Mesenchymal stem cell (in vitro differentiated cells and primary cell): ENCODE data around the gene DCAF7.
A peak's percentile ranks its signal among the peaks of the same experiment; 100 is the strongest.

Source experiments
- DNase-seq: peaks from one replicate; pipeline ENCODE4 v3.0.0-alpha.2; 2013
- H2AFZ ChIP-seq: one replicate; pipeline ENCODE4 v1.6.1; 2013; ENCODE audit warnings: low read depth, mild to moderate bottlenecking, control low read depth, inconsistent platforms, low read length, moderate library complexity
- H2AK5ac ChIP-seq: 2 replicates; pipeline ENCODE4 v1.6.1; 2013; ENCODE audit warnings: low read length, moderate library complexity, mild to moderate bottlenecking, inconsistent platforms; ENCODE audit not compliant: severe bottlenecking
- H2BK120ac ChIP-seq: one replicate; pipeline ENCODE4 v1.6.1; 2013; ENCODE audit warnings: low read depth, mild to moderate bottlenecking, inconsistent platforms, low read length, moderate library complexity
- H2BK12ac ChIP-seq, 2 experiments: one replicate each; pipeline ENCODE4 v1.6.1; 2013; ENCODE audit warnings: inconsistent platforms in 2 of 2, low read length in 2 of 2, mild to moderate bottlenecking in 2 of 2, moderate library complexity in 2 of 2, control low read depth in 1 of 2
- H2BK15ac ChIP-seq: one replicate; pipeline ENCODE4 v1.6.1; 2013; ENCODE audit warnings: mild to moderate bottlenecking, low read depth, inconsistent platforms; ENCODE audit not compliant: poor library complexity, severe bottlenecking
- H2BK5ac ChIP-seq: 2 replicates; pipeline ENCODE4 v1.6.1; 2013; ENCODE audit warnings: low read depth, mild to moderate bottlenecking, low read length, control low read depth, inconsistent platforms; ENCODE audit not compliant: poor library complexity, severe bottlenecking
- H3K14ac ChIP-seq, 2 experiments: one replicate each; pipeline ENCODE4 v1.6.1; 2013; ENCODE audit warnings: inconsistent platforms in 2 of 2, low read length in 2 of 2, control low read depth in 1 of 2, mild to moderate bottlenecking in 1 of 2, moderate library complexity in 1 of 2
- H3K18ac ChIP-seq, 2 experiments: one replicate each; pipeline ENCODE4 v1.6.1; 2013; ENCODE audit warnings: inconsistent platforms in 2 of 2, low read length in 2 of 2, control low read depth in 1 of 2, low read depth in 1 of 2, mild to moderate bottlenecking in 1 of 2
- H3K23ac ChIP-seq, 2 experiments: one replicate each; pipeline ENCODE4 v1.6.1; 2013; ENCODE audit warnings: inconsistent platforms in 2 of 2, low read length in 2 of 2, mild to moderate bottlenecking in 2 of 2, moderate library complexity in 2 of 2, control low read depth in 1 of 2
- H3K27ac ChIP-seq: 2 replicates; pipeline ENCODE4 v1.5.1; 2013; ENCODE audit warnings: mild to moderate bottlenecking, moderate library complexity, low read length, control low read depth, inconsistent platforms; ENCODE audit not compliant: poor library complexity, severe bottlenecking
- H3K27me3 ChIP-seq, 2 experiments: 2 replicates each; pipeline versions ENCODE4 v1.6.1 to v1.7.0; 2013; ENCODE audit warnings: low read length in 2 of 2, mild to moderate bottlenecking in 2 of 2, moderate library complexity in 2 of 2, control low read depth in 1 of 2, inconsistent platforms in 1 of 2; ENCODE audit not compliant: control insufficient read depth in 1 of 2, insufficient read depth in 1 of 2
- H3K36me3 ChIP-seq, 2 experiments: 2 replicates each; pipeline versions ENCODE4 v1.6.1 to v1.7.0; 2013; ENCODE audit warnings: low read length in 2 of 2, control low read depth in 1 of 2, inconsistent platforms in 1 of 2, low read depth in 1 of 2, mild to moderate bottlenecking in 1 of 2; ENCODE audit not compliant: insufficient read depth in 2 of 2, control insufficient read depth in 1 of 2
- H3K4ac ChIP-seq, 2 experiments: one replicate each; pipeline ENCODE4 v1.6.1; 2013; ENCODE audit warnings: inconsistent platforms in 2 of 2, low read length in 2 of 2, mild to moderate bottlenecking in 2 of 2, moderate library complexity in 2 of 2, control low read depth in 1 of 2, low read depth in 1 of 2
- H3K4me1 ChIP-seq: 2 replicates; pipeline ENCODE4 v1.6.1; 2013; ENCODE audit warnings: low read depth, low read length, control low read depth; ENCODE audit not compliant: control insufficient read depth, insufficient read depth
- H3K4me2 ChIP-seq: 2 replicates; pipeline ENCODE4 v1.6.1; 2013; ENCODE audit warnings: low read length, mild to moderate bottlenecking, inconsistent platforms; ENCODE audit not compliant: poor library complexity, severe bottlenecking
- H3K4me3 ChIP-seq, 2 experiments: 2 replicates each; pipeline versions ENCODE4 v1.5.1 to v1.7.0; 2013; ENCODE audit warnings: low read length in 2 of 2, mild to moderate bottlenecking in 2 of 2, control low read depth in 1 of 2, low read depth in 1 of 2; ENCODE audit not compliant: insufficient read depth in 1 of 2
- H3K79me1 ChIP-seq: replicated peaks from 2 replicates; pipeline ENCODE4 v1.6.1; 2013; ENCODE audit warnings: mild to moderate bottlenecking, control low read depth, low read length, inconsistent platforms; ENCODE audit not compliant: poor library complexity, severe bottlenecking
- H3K9ac ChIP-seq: 2 replicates; pipeline ENCODE4 v1.7.0; 2013; ENCODE audit warnings: mild to moderate bottlenecking, low read length, moderate library complexity
- H3K9me3 ChIP-seq: 2 replicates; pipeline ENCODE4 v1.7.0; 2013; ENCODE audit warnings: mild to moderate bottlenecking, low read length; ENCODE audit not compliant: control insufficient read depth
- H4K8ac ChIP-seq: one replicate; pipeline ENCODE4 v1.6.1; 2013; ENCODE audit warnings: inconsistent platforms, mild to moderate bottlenecking, low read length, moderate library complexity
- H4K91ac ChIP-seq: one replicate; pipeline ENCODE4 v1.6.1; 2013; ENCODE audit warnings: mild to moderate bottlenecking, low read length, inconsistent platforms
- WGBS: methylation state at CpG from one replicate; pipeline ENCODE4 v1.1.7; 2013; ENCODE audit warnings: mixed read lengths; 5-methylcytosine and 5-hydroxymethylcytosine counted together

Gene DCAF7

DNA sequence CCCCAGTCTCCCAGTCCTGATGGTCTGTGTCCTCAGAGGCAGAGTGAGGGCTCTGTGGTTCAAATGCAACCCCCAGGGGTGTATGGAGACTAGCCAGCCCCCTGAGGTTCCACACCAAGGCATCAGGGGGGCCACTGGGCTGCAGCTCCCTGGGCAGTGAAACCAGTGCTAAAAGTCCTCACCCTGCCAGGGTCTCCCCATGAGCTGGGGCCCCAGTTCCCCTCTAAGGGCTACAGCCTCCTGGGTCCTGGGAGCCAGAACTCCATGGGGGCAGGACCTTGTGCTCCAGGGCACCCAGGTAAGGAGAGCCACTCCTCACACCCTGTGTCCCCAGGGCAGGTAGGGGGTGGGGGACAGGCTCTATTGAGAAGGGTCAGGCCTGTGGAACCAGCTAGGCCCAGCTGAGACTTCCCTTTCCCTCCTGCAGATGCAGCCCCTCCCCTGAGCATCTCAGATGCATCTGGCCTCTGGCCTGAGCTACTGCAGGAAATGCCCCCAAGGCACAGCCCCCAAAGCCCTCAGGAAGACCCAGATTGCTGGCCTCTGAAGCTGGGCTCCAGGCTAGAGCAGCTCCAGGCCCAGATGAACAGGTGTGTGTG, 6.4 kb upstream of the DCAF7 start:
- no peak overlapping the region for H2BK12ac ChIP-seq
- H3K4me2 ChIP-seq = no peak overlapping the region
- no peak overlapping the region for H2BK5ac ChIP-seq
- H3K27me3 ChIP-seq = peaks cover 17 to 30% of the 10 kb centered on the region in 2 experiments
- H3K9me3 ChIP-seq = no peaks in the 10 kb centered on the region
- no peak overlapping the region for H3K9ac ChIP-seq
- H3K4me1 ChIP-seq = peaks cover 2% of the 10 kb centered on the region
- no peak overlapping the region for H3K23ac ChIP-seq
- no peaks in the 10 kb centered on the region for H3K79me1 ChIP-seq
- H2BK15ac ChIP-seq = no peak overlapping the region
- H3K18ac ChIP-seq = no peak overlapping the region
- no peak overlapping the region for H2AK5ac ChIP-seq
- H3K4me3 ChIP-seq = no peak overlapping the region
- H3K27ac ChIP-seq = no peak overlapping the region
- H2AFZ ChIP-seq = no peak overlapping the region
- no peak overlapping the region for H3K14ac ChIP-seq
- no peaks in the 10 kb centered on the region for H3K36me3 ChIP-seq
- H2BK120ac ChIP-seq = no peak overlapping the region
- no peak overlapping the region for H4K91ac ChIP-seq
- H4K8ac ChIP-seq = no peak overlapping the region
- no peak for DNase-seq
- H3K4ac ChIP-seq = no peak overlapping the region

DNA sequence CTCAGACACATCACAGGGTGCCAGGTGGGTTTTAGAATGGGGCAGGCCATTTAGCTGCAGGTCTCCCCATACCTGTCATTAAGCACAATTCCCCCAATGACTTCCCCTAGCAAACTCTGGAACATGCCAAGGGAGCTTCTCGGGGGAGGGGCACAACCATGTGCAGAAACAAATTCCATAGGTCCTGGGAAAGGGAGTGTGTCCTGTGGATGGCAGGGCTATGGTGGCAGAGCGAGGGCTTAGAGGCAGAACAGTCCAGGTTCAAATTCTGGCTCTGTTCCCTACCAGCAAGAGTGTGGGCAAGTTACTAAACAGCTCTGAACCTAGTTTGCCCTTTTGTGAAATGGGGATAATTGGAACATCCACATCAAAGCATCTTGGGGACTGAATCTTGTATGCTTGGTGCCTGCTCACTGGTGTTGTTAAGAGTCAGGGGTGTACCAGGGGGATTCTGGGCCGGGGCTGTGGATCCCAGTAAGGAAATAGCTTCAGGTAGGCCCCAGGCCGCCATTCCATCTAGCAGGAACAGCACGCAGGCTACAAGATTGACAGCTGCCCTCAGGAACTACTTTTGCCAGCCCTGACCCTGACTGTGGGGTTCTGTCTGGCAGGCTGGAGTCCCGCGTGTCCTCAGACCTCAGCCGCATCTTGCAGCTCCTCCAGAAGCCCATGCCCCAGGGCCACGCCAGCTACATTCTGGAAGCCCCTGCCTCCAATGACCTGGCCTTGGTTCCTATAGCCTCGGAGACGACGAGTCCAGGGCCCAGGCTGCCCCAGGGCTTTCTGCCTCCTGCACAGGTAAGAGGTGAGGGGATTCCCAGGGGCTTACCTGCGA, 5.6 kb upstream of the DCAF7 start:
- Histone ChIP-seq H3K4me2 (no peak overlapping the region), H3K14ac (no peak overlapping the region), H3K27me3 (peaks cover 10 to 22% of the 10 kb centered on the region in 2 experiments), H3K79me1 (no peaks in the 10 kb centered on the region), H3K27ac (no peak overlapping the region), H4K91ac (peak overlapping the region; percentile 2), H3K18ac (no peak overlapping the region), H4K8ac (no peak overlapping the region), H3K9me3 (no peaks in the 10 kb centered on the region), H3K4me3 (no peak overlapping the region), H2BK120ac (no peak overlapping the region), H2BK5ac (no peak overlapping the region), H2AFZ (no peak overlapping the region), H3K36me3 (no peaks in the 10 kb centered on the region), H2BK15ac (no peak overlapping the region), H3K9ac (no peak overlapping the region), H2AK5ac (no peak overlapping the region), H2BK12ac (no peak overlapping the region), H3K4ac (no peak overlapping the region), H3K23ac (no peak overlapping the region), H3K4me1 (peaks cover 5% of the 10 kb centered on the region)
- no peak for DNase-seq
- WGBS = 84% methylated on average over 13 of the region's 13 CpGs

DNA sequence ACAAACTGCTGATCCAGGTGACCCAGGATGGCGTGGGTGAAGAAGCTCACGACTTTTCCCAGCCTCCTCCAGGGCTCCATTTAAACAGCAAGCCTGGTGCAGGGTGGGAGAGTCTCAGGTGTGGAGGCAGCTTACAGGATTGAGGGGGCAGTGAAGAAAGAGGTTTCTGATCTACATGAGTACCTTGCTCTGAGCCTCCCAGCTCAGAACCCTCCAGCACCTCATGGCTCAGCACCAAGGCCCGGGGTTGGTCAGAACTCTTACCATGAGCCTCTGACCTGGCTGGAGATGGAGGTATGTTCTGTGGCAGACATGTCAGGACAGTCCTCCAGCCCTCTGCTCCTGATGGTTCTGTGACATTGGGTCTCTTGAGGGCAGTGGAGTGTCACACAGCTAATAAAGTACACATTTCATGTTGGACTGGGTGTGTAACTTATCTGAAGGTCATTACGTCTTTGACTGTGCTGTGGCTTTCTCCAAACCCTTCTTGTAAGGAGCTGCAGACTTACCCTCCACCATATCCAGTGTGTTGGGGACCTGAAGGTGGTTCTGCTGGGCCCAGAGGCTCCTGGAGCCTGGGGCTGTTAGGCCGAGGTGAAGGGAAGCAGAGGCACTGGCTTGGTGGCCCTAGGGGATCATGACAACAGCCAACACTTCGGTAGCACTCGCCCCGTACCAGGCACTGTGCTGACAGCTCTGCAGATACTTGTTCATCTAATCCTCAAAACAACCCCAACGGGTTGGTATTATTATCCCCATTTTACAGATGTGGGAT, 3.8 kb upstream of the DCAF7 start:
- no peaks in the 10 kb centered on the region for H3K9me3 ChIP-seq
- H3K4ac ChIP-seq = no peak overlapping the region
- 75% methylated on average over 5 of the region's 9 CpGs for WGBS
- no peak overlapping the region for H3K4me2 ChIP-seq
- H3K23ac ChIP-seq = no peak overlapping the region
- no peak overlapping the region for H3K14ac ChIP-seq
- no peak overlapping the region for H2BK120ac ChIP-seq
- H3K9ac ChIP-seq = no peak overlapping the region
- no peak overlapping the region for H4K8ac ChIP-seq
- no peak overlapping the region for H3K4me3 ChIP-seq
- H3K27me3 ChIP-seq = peaks cover 0 to 7% of the 10 kb centered on the region in 2 experiments
- H3K4me1 ChIP-seq = peaks cover 6% of the 10 kb centered on the region
- no peak overlapping the region for H3K27ac ChIP-seq
- H2BK12ac ChIP-seq = no peak overlapping the region
- H3K36me3 ChIP-seq = no peaks in the 10 kb centered on the region
- H2AFZ ChIP-seq = no peak overlapping the region
- H3K79me1 ChIP-seq = no peaks in the 10 kb centered on the region
- no peak overlapping the region for H2AK5ac ChIP-seq
- H2BK15ac ChIP-seq = no peak overlapping the region
- no peak for DNase-seq
- H3K18ac ChIP-seq = no peak overlapping the region
- H2BK5ac ChIP-seq = no peak overlapping the region
- no peak overlapping the region for H4K91ac ChIP-seq

DNA sequence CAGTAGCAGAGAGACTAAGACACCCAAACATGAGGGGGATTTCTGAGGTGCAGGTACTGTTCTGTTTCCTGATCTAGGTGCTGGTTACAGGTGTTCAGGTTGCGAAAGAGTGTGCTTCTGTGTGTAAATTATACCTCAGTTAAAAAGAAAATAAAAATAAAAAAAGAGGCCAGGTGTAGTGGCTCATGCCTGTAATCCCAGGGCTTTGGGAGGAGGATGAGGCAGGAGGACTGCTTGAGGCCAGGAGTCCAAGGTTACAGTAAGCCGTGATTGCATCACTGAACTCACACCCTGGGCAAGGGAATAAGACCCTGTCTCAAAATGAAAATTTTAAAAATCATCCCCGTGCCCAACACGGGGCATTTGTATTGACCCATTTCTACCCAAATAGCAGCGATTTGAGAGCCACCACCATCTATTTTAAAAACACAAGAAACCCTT, 3.2 kb upstream of the DCAF7 start:
- Histone ChIP-seq H3K4ac (no peak overlapping the region), H3K79me1 (no peaks in the 10 kb centered on the region), H3K9me3 (no peaks in the 10 kb centered on the region), H4K8ac (no peak overlapping the region), H3K36me3 (no peaks in the 10 kb centered on the region), H3K14ac (no peak overlapping the region), H2AK5ac (no peak overlapping the region), H4K91ac (no peak overlapping the region), H3K18ac (no peak overlapping the region), H3K27me3 (peaks cover 0 to 1% of the 10 kb centered on the region in 2 experiments), H3K4me3 (no peak overlapping the region), H3K27ac (no peak overlapping the region), H2BK120ac (no peak overlapping the region), H2BK5ac (no peak overlapping the region), H3K4me2 (no peak overlapping the region), H3K9ac (no peak overlapping the region), H2AFZ (no peak overlapping the region), H2BK15ac (no peak overlapping the region), H3K23ac (no peak overlapping the region), H3K4me1 (peaks cover 6% of the 10 kb centered on the region), H2BK12ac (no peak overlapping the region)
- no peak for DNase-seq
- WGBS = 100% methylated on average over 1 of the region's 5 CpGs
